Nephron (organoid): ENCODE results near the gene PIGZ.

Experiments
- H3K27ac Mint-ChIP-seq, 3 experiments: 2 replicates each; pipeline ENCODE4 v1.8.0; 2020; ENCODE audit warnings: mixed read lengths in 3 of 3, mild to moderate bottlenecking in 2 of 3, moderate library complexity in 1 of 3
- H3K27me3 Mint-ChIP-seq: 2 replicates; pipeline ENCODE4 v1.8.0; 2021; ENCODE audit warnings: low read depth, mild to moderate bottlenecking, moderate library complexity, mixed read lengths
- H3K36me3 Mint-ChIP-seq: 2 replicates; pipeline ENCODE4 v1.8.0; 2020; ENCODE audit warnings: low read depth, mixed read lengths
- H3K4me1 Mint-ChIP-seq: 2 replicates; pipeline ENCODE4 v1.8.0; 2020; ENCODE audit warnings: mixed read lengths
- H3K4me3 Mint-ChIP-seq, 3 experiments: 2 replicates each; pipeline ENCODE4 v1.8.0; 2020; ENCODE audit warnings: mild to moderate bottlenecking in 3 of 3, mixed read lengths in 3 of 3, moderate library complexity in 2 of 3
- H3K9me3 Mint-ChIP-seq: 2 replicates; pipeline ENCODE4 v1.8.0; 2020; ENCODE audit warnings: mixed read lengths
- TF ChIP-seq, protein P1 (sequence below), 3 experiments: fragments of 200-600 bp; sonication (generic); IDR thresholded peaks; one replicate each; pipeline ENCODE4 v1.5.0; 2021; ENCODE audit warnings: antibody characterized with exemption in 3 of 3; ENCODE audit not compliant: unreplicated experiment in 3 of 3

The PIGZ gene

DNA sequence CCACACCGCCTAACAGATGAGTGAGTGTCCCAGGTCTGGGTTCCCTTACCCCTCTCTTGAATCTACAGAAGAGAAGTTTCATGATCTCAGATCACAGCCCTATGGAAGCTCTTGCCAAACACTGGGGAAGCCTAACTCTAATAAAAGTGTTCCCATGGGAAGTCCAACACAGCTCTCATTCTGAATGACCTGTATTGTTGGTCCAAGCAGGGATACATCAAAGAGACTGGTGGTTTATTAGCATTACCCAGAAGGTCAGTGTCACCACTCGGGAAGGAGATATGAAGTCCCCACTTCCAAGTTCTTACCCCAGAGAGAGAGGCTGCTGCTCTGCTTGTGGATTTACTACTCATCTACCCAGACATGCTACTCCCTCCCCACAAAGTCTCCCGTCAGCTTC is 17.3 kb downstream of the PIGZ start:
- no peak overlapping the region for H3K27ac Mint-ChIP-seq
- TF ChIP-seq, protein P1, sequence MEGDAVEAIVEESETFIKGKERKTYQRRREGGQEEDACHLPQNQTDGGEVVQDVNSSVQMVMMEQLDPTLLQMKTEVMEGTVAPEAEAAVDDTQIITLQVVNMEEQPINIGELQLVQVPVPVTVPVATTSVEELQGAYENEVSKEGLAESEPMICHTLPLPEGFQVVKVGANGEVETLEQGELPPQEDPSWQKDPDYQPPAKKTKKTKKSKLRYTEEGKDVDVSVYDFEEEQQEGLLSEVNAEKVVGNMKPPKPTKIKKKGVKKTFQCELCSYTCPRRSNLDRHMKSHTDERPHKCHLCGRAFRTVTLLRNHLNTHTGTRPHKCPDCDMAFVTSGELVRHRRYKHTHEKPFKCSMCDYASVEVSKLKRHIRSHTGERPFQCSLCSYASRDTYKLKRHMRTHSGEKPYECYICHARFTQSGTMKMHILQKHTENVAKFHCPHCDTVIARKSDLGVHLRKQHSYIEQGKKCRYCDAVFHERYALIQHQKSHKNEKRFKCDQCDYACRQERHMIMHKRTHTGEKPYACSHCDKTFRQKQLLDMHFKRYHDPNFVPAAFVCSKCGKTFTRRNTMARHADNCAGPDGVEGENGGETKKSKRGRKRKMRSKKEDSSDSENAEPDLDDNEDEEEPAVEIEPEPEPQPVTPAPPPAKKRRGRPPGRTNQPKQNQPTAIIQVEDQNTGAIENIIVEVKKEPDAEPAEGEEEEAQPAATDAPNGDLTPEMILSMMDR (IDR thresholded peaks at IDR 0.05; ENCODE audit: unreplicated experiment in 3 of 3), result no peak
- peaks cover 16% of the 10 kb centered on the region for H3K27me3 Mint-ChIP-seq
- H3K9me3 Mint-ChIP-seq, result no peaks in the 10 kb centered on the region
- H3K4me1 Mint-ChIP-seq, result no peaks in the 10 kb centered on the region
- H3K4me3 Mint-ChIP-seq, result no peak overlapping the region
- peaks cover 2% of the 10 kb centered on the region for H3K36me3 Mint-ChIP-seq

DNA sequence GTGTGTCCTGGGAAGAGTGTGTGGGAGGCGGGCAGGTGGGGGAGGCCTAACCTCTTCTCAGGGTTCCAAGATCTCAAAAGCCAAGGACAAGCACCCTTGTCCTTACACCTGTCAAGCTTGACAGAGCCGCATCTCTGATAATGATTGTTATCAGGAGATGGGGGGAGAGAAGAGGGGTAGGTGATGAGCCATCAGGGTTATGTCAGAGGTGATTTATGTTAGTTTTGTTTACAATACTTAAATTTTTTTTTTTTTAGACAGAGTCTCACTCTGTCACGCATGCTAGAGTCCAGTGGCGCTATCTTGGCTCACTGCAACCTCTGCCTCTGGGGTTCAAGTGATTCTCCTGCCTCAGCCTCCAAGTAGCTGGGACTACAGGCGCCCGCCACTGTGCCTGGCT is 18.9 kb downstream of the PIGZ start:
- Mint-ChIP-seq H3K4me3 (no peak overlapping the region), H3K27ac (no peak overlapping the region), H3K36me3 (peaks cover 4% of the 10 kb centered on the region), H3K27me3 (peaks cover 16% of the 10 kb centered on the region), H3K9me3 (no peaks in the 10 kb centered on the region), H3K4me1 (peaks cover 3% of the 10 kb centered on the region)
- TF ChIP-seq, protein P1 (IDR thresholded peaks at IDR 0.05; ENCODE audit: unreplicated experiment in 3 of 3), result no peak

DNA sequence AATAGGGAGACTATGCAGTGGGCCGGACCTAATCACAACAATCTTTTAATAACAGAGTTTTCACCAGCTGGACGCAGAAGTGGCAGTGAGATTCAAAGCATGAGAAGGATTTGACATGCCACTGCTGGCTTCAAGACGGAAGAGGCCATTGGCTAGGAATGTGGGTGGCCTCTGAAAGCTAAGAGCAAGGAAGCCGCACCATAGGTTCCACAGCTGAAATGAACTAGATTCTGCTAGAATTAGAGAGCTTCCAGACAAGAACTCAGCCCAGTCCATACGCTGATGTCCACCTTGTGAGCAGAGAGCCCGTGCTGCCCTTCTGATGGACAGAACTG is 19.4 kb downstream of the PIGZ start:
- Mint-ChIP-seq H3K36me3 (peaks cover 4% of the 10 kb centered on the region), H3K4me1 (peaks cover 8% of the 10 kb centered on the region), H3K27ac (peak overlapping the region in 1 of 3 experiments; percentile 39), H3K4me3 (no peak overlapping the region), H3K9me3 (no peaks in the 10 kb centered on the region), H3K27me3 (peaks cover 13% of the 10 kb centered on the region)
- TF ChIP-seq, protein P1 (IDR thresholded peaks at IDR 0.05; ENCODE audit: unreplicated experiment in 3 of 3), result no peak

DNA sequence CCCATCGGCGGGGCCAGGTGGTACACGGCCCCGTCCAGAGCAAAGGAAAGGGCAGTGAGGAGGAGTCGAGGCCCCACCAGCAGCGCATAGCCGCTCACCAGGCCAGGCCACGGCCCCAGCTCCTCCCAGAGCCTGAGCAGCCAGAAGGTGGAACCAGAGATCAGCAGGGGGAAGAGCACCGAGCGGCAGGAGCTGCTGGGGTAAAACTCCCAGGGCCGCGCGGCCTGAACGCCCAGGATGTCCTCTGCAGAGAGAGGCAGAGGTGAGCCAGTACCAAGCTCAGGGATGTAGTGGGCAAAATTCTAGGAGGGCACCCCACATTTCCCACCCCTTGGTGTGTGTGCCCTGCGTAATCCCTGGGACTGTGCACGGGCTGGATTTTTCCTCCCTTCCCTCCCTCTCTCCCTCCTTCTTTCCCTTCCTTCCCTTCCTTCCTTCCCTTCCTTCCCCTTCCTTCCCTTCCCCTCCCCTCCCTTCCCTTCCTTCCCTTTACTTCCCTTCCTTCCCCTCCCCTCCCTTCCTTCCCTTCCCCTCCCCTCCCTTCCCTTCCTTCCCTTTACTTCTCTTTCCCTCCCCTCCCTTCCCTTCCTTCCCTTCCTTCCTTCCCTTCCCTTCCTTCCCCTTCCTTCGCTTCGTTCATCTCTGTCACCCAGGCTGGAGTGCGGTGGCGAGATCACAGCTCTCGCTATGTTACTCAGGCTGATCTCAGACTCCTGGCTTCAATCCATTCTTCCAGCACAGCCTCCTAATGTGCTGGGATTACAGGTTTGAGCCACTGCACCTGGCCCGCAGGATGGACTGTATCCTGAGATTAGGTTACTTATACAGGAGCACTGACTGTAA is 20.0 kb downstream of the PIGZ start:
- TF ChIP-seq, protein P1 (IDR thresholded peaks at IDR 0.05; ENCODE audit: unreplicated experiment in 3 of 3), result no peak
- Mint-ChIP-seq H3K4me1 (peaks cover 14% of the 10 kb centered on the region), H3K36me3 (peaks cover 4% of the 10 kb centered on the region), H3K4me3 (peak overlapping the region; percentile 10 to 36 (median 31)), H3K9me3 (no peaks in the 10 kb centered on the region), H3K27me3 (peaks cover 12% of the 10 kb centered on the region), H3K27ac (peak overlapping the region in 1 of 3 experiments; percentile 39)

DNA sequence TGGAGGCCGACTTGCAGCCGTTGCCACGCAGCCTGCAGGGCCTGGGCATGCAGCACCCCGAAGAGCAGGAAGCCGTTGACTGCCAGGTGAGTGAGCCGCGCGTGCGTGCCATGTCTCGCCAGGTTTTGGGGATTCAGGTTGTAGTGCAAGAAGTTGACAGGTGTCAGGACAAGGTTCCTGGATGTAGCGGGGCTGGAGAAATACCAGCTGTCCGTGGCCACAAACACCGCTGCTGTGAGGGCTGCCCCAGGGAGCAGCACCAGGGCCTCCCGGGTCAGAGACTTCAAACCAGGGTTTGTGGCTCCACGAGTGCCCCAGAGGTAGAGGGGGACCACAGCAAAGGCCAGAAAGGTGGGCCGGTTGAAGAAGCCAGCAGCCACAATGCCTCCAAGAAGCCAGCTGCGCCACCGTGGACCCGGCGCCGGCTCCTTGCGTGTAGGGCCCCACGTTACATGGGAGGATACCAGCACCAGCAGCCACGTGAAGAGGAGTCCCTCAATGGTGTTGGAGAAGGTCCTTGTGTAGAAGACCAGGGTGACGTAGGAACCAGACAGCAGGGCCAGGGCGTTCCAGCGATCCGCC is 20.7 kb downstream of the PIGZ start:
- H3K36me3 Mint-ChIP-seq, result peaks cover 4% of the 10 kb centered on the region
- no peak overlapping the region for H3K4me3 Mint-ChIP-seq
- H3K9me3 Mint-ChIP-seq, result no peaks in the 10 kb centered on the region
- no peak overlapping the region for H3K27ac Mint-ChIP-seq
- TF ChIP-seq, protein P1 (IDR thresholded peaks at IDR 0.05; ENCODE audit: unreplicated experiment in 3 of 3), result no peak
- H3K27me3 Mint-ChIP-seq, result peaks cover 10% of the 10 kb centered on the region
- peaks cover 21% of the 10 kb centered on the region for H3K4me1 Mint-ChIP-seq
